Liver (tissue), 9 donors: ENCODE results near the gene PCDHGC5. TPM values are rescaled to one million over a fixed set of nuclear protein-coding genes. Genes with fewer than 3 reads are reported as not detected.
A peak's percentile ranks its signal among the peaks of the same experiment; 100 is the strongest.

Source experiments
- DNase-seq: peaks from one replicate; pipeline ENCODE4 v3.0.0-alpha.2; 2017; ENCODE audit warnings: low spot score
- H3K27ac ChIP-seq, 2 donors: one replicate each; pipeline ENCODE4 v1.7.0; 2013; ENCODE audit warnings: inconsistent platforms in 2 of 2, low read length in 2 of 2, control low read depth in 1 of 2, low read depth in 1 of 2, mild to moderate bottlenecking in 1 of 2
- H3K27me3 ChIP-seq, 4 donors: one replicate each; pipeline versions ENCODE4 v1.6.1 to v1.7.0; 2013; ENCODE audit warnings: low read length in 3 of 4, inconsistent platforms in 1 of 4, mild to moderate bottlenecking in 1 of 4, moderate library complexity in 1 of 4; ENCODE audit not compliant: control insufficient read depth in 4 of 4, insufficient read depth in 4 of 4
- H3K36me3 ChIP-seq, 4 donors: one replicate each; pipeline versions ENCODE4 v1.6.1 to v1.7.0; 2013; ENCODE audit warnings: low read length in 3 of 4, mild to moderate bottlenecking in 3 of 4, low read depth in 1 of 4, moderate library complexity in 1 of 4; ENCODE audit not compliant: control insufficient read depth in 4 of 4, insufficient read depth in 3 of 4
- H3K4me1 ChIP-seq, 4 donors: one replicate each; pipeline versions ENCODE4 v1.6.1 to v1.7.0; 2013; ENCODE audit warnings: low read length in 3 of 4, mild to moderate bottlenecking in 3 of 4, moderate library complexity in 1 of 4; ENCODE audit not compliant: control insufficient read depth in 4 of 4, insufficient read depth in 4 of 4
- H3K4me3 ChIP-seq, 3 donors: one replicate each; pipeline versions ENCODE4 v1.6.1 to v1.7.0; 2013; ENCODE audit warnings: low read length in 3 of 3, control low read depth in 1 of 3, low read depth in 1 of 3, mild to moderate bottlenecking in 1 of 3
- H3K9ac ChIP-seq, 2 donors: one replicate each; pipeline ENCODE4 v1.7.0; 2013; ENCODE audit warnings: low read length in 2 of 2, mild to moderate bottlenecking in 2 of 2, moderate library complexity in 2 of 2, control low read depth in 1 of 2, low read depth in 1 of 2
- H3K9me3 ChIP-seq, 4 donors: one replicate each; pipeline versions ENCODE4 v1.6.1 to v1.7.0; 2013; ENCODE audit warnings: low read length in 3 of 4; ENCODE audit not compliant: control insufficient read depth in 4 of 4
- EGR1 ChIP-seq, 2 donors: IDR thresholded peaks; 2 replicates each; pipeline ENCODE4 v1.6.1; 2016 to 2018; ENCODE audit warnings: antibody characterized with exemption in 2 of 2, low read depth in 2 of 2
- FOXA1 ChIP-seq: IDR thresholded peaks from 2 replicates; pipeline ENCODE4 v1.6.1; 2016; ENCODE audit warnings: antibody characterized with exemption
- FOXA2 ChIP-seq: IDR thresholded peaks from 2 replicates; pipeline ENCODE4 v1.6.1; 2016; ENCODE audit warnings: antibody characterized with exemption
- GABPA ChIP-seq, 2 donors: IDR thresholded peaks in 1 of 2; conservative IDR thresholded peaks in 1 of 2; 2 replicates each; pipeline ENCODE4 v1.6.1; 2016; ENCODE audit warnings: antibody characterized with exemption in 2 of 2, mild to moderate bottlenecking in 1 of 2, moderate library complexity in 1 of 2
- HNF4A ChIP-seq, 2 donors: conservative IDR thresholded peaks; 2 replicates each; pipeline ENCODE4 v1.6.1; 2016; ENCODE audit warnings: antibody characterized with exemption in 2 of 2, mild to moderate bottlenecking in 2 of 2
- HNF4G ChIP-seq: IDR thresholded peaks from 2 replicates; pipeline ENCODE4 v1.6.1; 2016; ENCODE audit warnings: antibody characterized with exemption
- JUND ChIP-seq, 2 donors: IDR thresholded peaks; 2 replicates each; pipeline ENCODE4 v1.6.1; 2016; ENCODE audit warnings: antibody characterized with exemption in 2 of 2
- NR2F2 ChIP-seq: IDR thresholded peaks from 2 replicates; pipeline ENCODE4 v1.6.1; 2016; ENCODE audit warnings: antibody characterized with exemption
- RAD21 ChIP-seq, 2 donors: IDR thresholded peaks; 2 replicates each; pipeline ENCODE4 v1.6.1; 2016; ENCODE audit warnings: antibody characterized with exemption in 2 of 2, mild to moderate bottlenecking in 2 of 2
- RXRA ChIP-seq, 2 donors: IDR thresholded peaks; 2 replicates each; pipeline ENCODE4 v1.6.1; 2017 to 2018; ENCODE audit warnings: antibody characterized with exemption in 2 of 2, mild to moderate bottlenecking in 1 of 2
- SP1 ChIP-seq: IDR thresholded peaks from 2 replicates; pipeline ENCODE4 v1.6.1; 2018; ENCODE audit warnings: antibody characterized with exemption, mild to moderate bottlenecking
- TAF1 ChIP-seq: conservative IDR thresholded peaks from 2 replicates; pipeline ENCODE4 v1.6.1; 2016; ENCODE audit warnings: antibody characterized with exemption, mild to moderate bottlenecking
- YY1 ChIP-seq: IDR thresholded peaks from 2 replicates; pipeline ENCODE4 v1.6.1; 2016; ENCODE audit warnings: antibody characterized with exemption, mild to moderate bottlenecking
- WGBS: extraction: QIAGEN DNeasy Blood & Tissue Kit; methylation state at CpG from one replicate; pipeline ENCODE4 v1.1.7; 2013; 5-methylcytosine and 5-hydroxymethylcytosine counted together
- polyA plus RNA-seq, 2 donors: library from polyadenylated mRNA; stranded (reverse) in 1 of 2; unstranded in 1 of 2; fragments of 200-250 nt in 1 of 2; fragments of >200 nt in 1 of 2; fragmentation: Nextera tagmentation in 1 of 2; extraction: Ambion mirVana in 1 of 2; gene quantifications; one replicate each; pipeline versions ENCODE4 v1.2.1 to v1.2.3, GENCODE V29; 2013 to 2015
- total RNA-seq, 2 donors: library from RNA; depleted of rRNA; stranded (reverse); fragments of >200 nt; gene quantifications; one replicate each; pipeline ENCODE4 v1.2.3, GENCODE V29; 2014
- TF ChIP-seq, protein P1 (sequence below): IDR thresholded peaks from 2 replicates; pipeline ENCODE4 v1.6.1; 2016; ENCODE audit warnings: antibody characterized with exemption
- TF ChIP-seq, protein P2 (sequence below): IDR thresholded peaks from 2 replicates; pipeline ENCODE4 v1.6.1; 2016; ENCODE audit warnings: antibody characterized with exemption
- TF ChIP-seq, protein P3 (sequence below): IDR thresholded peaks from 2 replicates; pipeline ENCODE4 v1.6.1; 2016; ENCODE audit warnings: antibody characterized with exemption, mild to moderate bottlenecking
- TF ChIP-seq, protein P4 (sequence below): fragments of 150-350 bp; IDR thresholded peaks from 2 replicates; pipeline ENCODE4 v1.5.1; 2017; ENCODE audit warnings: improper control_type of control experiment, low read depth, low read length; ENCODE audit not compliant: missing input control
- donor health status: healthy.
- donor health status: healthy.
- donor health status: healthy.
- donor health status: healthy.
- donor health status: healthy.

Gene PCDHGC5
- total and polyA plus RNA-seq, 4 donors, result 0.02 to 1.1 (median 0.19) TPM; not detected in 1

DNA sequence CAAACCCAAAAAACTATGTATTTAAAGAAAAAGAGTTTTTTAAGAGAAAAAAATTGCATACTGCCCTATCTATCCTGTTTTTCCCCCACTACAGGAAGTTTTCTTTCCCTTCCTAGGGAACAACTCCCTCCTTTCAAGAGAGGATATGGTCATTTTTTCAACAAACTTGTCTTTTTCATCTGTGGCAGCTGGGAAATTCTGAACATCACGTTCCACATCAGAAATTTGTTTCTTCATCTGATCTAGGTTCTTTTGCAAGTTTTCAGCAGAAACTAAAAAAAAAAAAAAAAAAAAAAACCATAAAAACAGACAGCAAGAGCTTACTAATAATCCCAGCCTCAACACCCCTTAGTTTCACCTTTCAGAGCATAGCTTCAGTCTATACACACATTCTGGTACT is 38.5 kb downstream of the PCDHGC5 start (continued):
- TF ChIP-seq, protein P1, sequence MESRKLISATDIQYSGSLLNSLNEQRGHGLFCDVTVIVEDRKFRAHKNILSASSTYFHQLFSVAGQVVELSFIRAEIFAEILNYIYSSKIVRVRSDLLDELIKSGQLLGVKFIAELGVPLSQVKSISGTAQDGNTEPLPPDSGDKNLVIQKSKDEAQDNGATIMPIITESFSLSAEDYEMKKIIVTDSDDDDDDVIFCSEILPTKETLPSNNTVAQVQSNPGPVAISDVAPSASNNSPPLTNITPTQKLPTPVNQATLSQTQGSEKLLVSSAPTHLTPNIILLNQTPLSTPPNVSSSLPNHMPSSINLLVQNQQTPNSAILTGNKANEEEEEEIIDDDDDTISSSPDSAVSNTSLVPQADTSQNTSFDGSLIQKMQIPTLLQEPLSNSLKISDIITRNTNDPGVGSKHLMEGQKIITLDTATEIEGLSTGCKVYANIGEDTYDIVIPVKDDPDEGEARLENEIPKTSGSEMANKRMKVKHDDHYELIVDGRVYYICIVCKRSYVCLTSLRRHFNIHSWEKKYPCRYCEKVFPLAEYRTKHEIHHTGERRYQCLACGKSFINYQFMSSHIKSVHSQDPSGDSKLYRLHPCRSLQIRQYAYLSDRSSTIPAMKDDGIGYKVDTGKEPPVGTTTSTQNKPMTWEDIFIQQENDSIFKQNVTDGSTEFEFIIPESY, result no peak
- TF ChIP-seq, protein P2, sequence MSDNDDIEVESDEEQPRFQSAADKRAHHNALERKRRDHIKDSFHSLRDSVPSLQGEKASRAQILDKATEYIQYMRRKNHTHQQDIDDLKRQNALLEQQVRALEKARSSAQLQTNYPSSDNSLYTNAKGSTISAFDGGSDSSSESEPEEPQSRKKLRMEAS, result no peak
- TF ChIP-seq, protein P3, sequence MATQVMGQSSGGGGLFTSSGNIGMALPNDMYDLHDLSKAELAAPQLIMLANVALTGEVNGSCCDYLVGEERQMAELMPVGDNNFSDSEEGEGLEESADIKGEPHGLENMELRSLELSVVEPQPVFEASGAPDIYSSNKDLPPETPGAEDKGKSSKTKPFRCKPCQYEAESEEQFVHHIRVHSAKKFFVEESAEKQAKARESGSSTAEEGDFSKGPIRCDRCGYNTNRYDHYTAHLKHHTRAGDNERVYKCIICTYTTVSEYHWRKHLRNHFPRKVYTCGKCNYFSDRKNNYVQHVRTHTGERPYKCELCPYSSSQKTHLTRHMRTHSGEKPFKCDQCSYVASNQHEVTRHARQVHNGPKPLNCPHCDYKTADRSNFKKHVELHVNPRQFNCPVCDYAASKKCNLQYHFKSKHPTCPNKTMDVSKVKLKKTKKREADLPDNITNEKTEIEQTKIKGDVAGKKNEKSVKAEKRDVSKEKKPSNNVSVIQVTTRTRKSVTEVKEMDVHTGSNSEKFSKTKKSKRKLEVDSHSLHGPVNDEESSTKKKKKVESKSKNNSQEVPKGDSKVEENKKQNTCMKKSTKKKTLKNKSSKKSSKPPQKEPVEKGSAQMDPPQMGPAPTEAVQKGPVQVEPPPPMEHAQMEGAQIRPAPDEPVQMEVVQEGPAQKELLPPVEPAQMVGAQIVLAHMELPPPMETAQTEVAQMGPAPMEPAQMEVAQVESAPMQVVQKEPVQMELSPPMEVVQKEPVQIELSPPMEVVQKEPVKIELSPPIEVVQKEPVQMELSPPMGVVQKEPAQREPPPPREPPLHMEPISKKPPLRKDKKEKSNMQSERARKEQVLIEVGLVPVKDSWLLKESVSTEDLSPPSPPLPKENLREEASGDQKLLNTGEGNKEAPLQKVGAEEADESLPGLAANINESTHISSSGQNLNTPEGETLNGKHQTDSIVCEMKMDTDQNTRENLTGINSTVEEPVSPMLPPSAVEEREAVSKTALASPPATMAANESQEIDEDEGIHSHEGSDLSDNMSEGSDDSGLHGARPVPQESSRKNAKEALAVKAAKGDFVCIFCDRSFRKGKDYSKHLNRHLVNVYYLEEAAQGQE, result no peak
- TF ChIP-seq HNF4A (conservative IDR thresholded peaks at IDR 0.05) (no peak), EGR1 (IDR thresholded peaks at IDR 0.05; ENCODE audit: low read depth in 2 of 2) (no peak), GABPA (IDR thresholded peaks at IDR 0.05 in 1 of 2, conservative IDR thresholded peaks at IDR 0.05 in 1 of 2) (no peak), TAF1 (no peak)

DNA sequence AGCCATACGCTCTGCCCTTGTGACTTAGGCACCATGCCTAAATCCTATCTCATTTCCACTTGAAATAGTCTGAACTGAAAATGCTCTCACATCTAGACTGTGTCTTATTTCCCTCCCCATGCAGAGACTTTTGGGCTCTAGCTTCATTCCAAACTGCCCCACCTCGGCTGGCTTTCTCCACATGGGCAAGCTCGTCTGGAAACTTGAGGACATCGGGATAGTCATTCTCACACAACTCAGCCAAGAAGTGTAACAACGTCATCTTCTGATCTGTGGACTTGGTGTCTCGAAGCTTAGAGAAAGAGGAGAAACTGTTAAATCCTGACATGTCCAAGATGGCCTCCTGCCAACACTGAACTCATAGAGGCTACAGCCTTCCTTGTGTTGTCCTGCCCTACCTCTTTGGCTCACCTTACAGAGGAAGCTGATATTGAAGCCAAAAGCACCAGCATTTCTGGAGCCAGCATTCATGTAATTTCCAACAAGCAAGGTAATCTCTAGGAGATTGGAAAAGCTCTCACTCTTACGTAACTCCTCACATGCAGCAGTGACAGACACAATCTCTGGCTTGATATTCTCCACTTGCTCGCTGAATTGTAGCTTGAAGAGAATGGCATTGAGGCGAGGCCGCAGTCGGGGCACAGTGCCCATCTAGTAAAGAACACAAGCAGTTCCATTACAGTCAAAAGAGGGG is 39.6 kb downstream of the PCDHGC5 start:
- TF ChIP-seq HNF4G (no peak), HNF4A (conservative IDR thresholded peaks at IDR 0.05) (peak in 1 of 2 donors; percentile 21), NR2F2 (no peak), YY1 (no peak), RAD21 (IDR thresholded peaks at IDR 0.05) (no peak), RXRA (IDR thresholded peaks at IDR 0.05) (peak in 1 of 2 donors; percentile 21), SP1 (no peak), JUND (IDR thresholded peaks at IDR 0.05) (no peak), TAF1 (no peak), FOXA2 (no peak), FOXA1 (no peak)
- TF ChIP-seq, protein P4, sequence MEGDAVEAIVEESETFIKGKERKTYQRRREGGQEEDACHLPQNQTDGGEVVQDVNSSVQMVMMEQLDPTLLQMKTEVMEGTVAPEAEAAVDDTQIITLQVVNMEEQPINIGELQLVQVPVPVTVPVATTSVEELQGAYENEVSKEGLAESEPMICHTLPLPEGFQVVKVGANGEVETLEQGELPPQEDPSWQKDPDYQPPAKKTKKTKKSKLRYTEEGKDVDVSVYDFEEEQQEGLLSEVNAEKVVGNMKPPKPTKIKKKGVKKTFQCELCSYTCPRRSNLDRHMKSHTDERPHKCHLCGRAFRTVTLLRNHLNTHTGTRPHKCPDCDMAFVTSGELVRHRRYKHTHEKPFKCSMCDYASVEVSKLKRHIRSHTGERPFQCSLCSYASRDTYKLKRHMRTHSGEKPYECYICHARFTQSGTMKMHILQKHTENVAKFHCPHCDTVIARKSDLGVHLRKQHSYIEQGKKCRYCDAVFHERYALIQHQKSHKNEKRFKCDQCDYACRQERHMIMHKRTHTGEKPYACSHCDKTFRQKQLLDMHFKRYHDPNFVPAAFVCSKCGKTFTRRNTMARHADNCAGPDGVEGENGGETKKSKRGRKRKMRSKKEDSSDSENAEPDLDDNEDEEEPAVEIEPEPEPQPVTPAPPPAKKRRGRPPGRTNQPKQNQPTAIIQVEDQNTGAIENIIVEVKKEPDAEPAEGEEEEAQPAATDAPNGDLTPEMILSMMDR, result no peak
- TF ChIP-seq, protein P2, result no peak
- Histone ChIP-seq H3K9me3 (no peaks in the 10 kb centered on the region), H3K36me3 (peaks cover 7 to 35% (median 30%) of the 10 kb centered on the region in 4 donors), H3K27me3 (no peaks in the 10 kb centered on the region), H3K4me3 (no peak overlapping the region), H3K9ac (no peak overlapping the region), H3K27ac (peak overlapping the region; percentile 61 to 88), H3K4me1 (peaks cover 7 to 50% (median 40%) of the 10 kb centered on the region in 4 donors)
- peak; percentile 26 for DNase-seq
- WGBS, result 67% methylated on average over 11 of the region's 11 CpGs
